GM12873 (cell line): ENCODE measurements around the gene ADGRL2.

Source experiments
- TF ChIP-seq, protein P1 (sequence below): IDR thresholded peaks from 2 replicates; pipeline ENCODE4 v1.5.1; 2012; ENCODE audit warnings: low read depth, mild to moderate bottlenecking, moderate library complexity, low read length, control low read depth; ENCODE audit not compliant: insufficient read depth; ENCODE audit errors: missing control alignments

Gene ADGRL2

DNA sequence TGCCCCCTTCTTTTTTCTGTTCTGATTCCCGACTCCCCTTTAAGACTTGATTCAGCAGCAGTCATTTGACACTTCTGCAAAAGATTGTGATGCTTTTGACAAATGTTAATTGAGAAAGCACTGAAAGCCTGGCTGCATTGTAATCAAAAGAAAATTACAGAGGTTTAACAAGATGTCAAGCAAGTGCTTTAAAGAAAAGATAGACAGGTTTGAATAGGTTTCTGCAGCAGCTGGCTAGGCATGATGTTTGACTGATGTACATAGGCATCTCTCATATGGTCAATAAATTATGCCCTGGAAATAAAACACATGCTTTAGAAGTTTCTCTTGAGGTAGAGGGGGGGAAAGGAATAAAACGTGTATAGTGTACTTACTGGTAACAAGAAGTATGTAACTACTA lies 147.8 kb downstream of the ADGRL2 start:
- TF ChIP-seq, protein P1, sequence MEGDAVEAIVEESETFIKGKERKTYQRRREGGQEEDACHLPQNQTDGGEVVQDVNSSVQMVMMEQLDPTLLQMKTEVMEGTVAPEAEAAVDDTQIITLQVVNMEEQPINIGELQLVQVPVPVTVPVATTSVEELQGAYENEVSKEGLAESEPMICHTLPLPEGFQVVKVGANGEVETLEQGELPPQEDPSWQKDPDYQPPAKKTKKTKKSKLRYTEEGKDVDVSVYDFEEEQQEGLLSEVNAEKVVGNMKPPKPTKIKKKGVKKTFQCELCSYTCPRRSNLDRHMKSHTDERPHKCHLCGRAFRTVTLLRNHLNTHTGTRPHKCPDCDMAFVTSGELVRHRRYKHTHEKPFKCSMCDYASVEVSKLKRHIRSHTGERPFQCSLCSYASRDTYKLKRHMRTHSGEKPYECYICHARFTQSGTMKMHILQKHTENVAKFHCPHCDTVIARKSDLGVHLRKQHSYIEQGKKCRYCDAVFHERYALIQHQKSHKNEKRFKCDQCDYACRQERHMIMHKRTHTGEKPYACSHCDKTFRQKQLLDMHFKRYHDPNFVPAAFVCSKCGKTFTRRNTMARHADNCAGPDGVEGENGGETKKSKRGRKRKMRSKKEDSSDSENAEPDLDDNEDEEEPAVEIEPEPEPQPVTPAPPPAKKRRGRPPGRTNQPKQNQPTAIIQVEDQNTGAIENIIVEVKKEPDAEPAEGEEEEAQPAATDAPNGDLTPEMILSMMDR, result no peak

GRCh38 chr1:81949421-81949820 lies 148.7 kb downstream of the ADGRL2 start:
- TF ChIP-seq, protein P1, result no peak

- TF ChIP-seq, protein P1, result no peak
Observed at GRCh38 chr1:81950037-81950436, 149.3 kb downstream of the ADGRL2 start.

GRCh38 chr1:81950591-81951244 lies 150.0 kb downstream of the ADGRL2 start:
- TF ChIP-seq, protein P1, result no peak

DNA sequence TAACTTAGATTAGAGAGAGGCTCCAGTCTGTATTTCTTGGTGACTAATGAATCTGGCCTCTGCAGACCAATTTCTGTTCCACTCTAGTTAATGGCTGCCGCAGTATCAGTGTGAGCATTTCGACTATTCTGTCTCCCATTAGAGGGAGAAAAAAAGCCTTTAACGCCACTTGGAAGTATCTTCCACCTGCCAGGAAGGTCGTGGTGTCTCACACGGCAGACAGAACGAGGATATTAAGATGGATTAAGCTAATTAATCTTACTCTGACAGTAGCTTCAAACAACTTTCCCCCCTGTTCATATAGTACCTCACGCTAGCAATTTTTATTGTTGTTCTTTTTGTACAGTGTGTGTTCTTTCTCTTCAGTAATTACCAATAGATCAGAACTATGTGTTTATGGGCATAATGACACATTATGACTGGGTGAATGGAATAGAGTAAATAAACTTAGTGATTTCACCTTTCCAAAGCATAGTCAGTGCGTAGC lies 153.8 kb downstream of the ADGRL2 start:
- TF ChIP-seq, protein P1, result no peak

DNA sequence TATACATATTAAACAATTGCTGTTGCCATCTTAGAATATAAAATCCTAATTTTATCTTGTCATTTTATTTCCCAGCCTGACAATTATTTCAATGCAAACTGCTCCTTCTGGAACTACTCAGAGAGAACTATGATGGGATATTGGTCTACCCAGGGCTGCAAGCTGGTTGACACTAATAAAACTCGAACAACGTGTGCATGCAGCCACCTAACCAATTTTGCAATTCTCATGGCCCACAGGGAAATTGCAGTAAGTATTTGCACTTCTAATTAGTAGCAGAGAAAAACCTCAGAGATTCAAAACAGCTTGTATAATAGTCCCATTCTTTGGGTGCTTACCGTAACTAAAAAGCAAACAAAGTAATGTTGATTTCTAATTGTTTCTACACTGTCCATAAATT lies 167.2 kb downstream of the ADGRL2 start:
- TF ChIP-seq, protein P1, result no peak

GRCh38 chr1:81970416-81970815 lies 169.7 kb downstream of the ADGRL2 start:
- TF ChIP-seq, protein P1, result no peak
